GM19239 (cell line): Measurements from ENCODE around the gene JPT2.
"Not testable (repeated sequence)": the region's sequence is repeated elsewhere in the genome, so short reads cannot be mapped to it uniquely, and the experiment has no call there.

Experiments used
- DNase-seq: peaks from one replicate; pipeline ENCODE4 v3.0.0; 2011; ENCODE audit warnings: low spot score; ENCODE audit not compliant: insufficient read length
- FAIRE-seq: peaks from 2 replicates; lab custom pipeline; 2011; peaks lifted over from hg19 to GRCh38; lab: Jason Lieb, UNC

JPT2 gene

DNA sequence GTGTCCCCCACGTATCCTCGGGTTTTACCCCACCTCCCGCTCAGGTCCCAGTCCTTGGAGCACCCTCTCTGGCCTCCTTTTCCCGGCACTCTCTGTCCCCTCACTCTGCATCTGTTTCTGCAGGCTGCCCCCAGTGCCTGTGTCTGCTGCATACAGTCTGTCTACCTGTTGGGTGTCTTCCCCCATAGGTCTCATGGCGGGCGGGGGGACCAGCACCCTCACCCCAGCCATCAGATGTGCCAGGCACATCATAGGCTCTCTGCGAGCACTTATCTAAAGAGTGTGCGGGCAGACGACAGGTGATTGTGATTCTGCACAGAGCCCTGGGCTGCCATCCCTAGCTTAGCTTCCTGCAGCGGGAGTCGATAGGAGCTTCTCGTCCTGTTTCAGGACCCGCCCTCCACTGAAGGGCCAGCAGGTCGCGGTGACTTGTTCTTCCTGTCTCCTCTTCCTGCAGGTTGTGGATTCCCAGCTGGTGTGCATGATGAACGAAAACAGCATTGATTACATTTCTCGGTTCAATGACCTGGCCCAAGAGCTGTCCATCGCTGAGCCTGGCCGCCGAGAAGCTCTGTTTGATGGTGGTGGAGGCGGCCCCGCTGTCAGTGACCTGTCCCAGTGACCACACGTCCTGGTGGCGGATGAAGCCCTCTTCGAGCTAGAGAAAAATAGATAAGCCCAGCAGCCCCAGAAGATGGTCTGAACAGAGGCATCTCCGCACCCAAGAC, 4.5 kb upstream of the JPT2 start:
- FAIRE-seq = no peak
- DNase-seq = no peak

DNA sequence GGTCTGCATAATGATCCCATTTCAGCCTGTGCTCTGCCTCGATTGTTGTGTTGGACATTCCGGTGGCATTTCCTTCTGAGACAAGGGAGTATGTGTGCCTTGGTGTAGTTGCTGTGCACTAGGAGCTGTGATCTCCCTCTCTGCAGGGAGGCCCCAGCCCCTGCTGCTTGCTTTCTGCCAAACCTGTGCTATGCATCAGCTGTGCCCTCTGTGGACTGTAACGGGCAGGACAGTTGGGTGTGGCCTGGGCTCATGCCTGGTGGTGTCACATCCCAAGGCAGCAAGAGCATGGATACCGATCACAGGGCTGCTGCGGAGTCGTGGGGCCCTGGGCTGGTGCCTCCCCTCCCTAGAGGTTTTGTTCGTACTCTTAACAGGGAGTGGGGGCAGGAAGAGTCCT, 3.8 kb upstream of the JPT2 start:
- FAIRE-seq = no peak

DNA sequence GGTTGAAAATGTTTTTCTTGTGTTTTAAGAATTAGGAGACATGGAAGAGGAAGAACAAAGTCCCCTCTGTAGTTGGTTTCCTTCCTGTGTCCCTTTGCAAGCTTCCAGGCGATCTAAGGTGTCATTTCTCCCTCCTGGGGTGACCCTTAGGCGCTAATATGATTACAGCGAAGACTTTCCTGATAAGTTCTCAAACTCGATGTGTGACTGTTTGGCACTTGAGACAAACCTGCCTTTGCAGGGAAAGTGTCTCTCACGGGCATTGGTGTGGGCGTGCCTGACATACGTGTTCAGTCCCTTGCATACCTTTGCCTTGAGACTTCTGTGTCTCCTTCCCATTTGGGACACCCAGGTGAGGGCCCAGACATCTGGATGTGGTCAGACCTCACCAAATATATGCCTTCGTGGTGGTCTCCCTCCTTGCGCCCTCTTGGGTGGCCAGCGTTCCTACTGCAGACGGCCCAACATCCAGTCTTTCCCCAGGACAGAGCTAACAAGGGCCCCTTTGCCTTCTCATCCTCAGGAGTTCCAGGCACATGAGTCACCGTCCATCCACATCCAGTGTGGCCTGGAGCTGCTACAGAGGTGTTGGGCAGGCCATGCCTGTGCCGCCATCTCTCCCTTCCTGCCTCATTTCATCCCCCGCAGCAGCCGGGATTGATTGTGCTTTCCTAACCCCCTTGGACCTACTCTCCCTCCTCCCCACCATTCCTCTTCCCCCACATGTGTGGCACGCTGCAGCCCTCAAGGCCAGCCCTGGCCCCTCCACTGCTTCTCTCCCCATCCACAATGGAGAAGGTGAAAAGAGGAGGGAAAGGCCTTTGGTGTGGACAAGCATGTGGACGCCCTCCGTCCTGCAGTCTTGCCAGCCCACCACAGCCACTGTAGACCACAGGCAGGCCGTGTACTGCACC, 3.1 kb upstream of the JPT2 start:
- DNase-seq (no peak), FAIRE-seq (no peak)

More for the DNA sequence above, 3.8 kb upstream of the JPT2 start:
- DNase-seq = no peak

DNA sequence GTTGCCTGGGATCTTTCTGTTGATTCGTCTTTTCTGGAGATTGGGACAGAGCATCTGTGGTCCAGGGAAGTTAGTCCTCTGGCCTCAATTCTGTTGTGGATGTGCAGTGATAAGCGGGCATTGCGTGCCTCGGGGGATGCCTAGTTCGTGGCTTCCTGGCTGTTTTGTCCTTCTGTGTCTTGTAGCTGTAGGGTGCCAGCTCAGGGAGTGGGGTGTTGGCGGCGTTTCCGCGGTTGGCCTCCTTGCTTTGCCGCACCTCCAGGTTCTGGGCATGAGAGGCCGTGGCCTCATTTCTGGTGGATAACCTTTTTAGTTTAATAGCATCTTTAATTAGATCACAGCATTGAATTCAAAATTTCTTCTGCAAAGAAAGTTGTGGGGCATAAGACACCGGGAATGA, 1.4 kb upstream of the JPT2 start:
- FAIRE-seq (no peak), DNase-seq (no peak)

DNA sequence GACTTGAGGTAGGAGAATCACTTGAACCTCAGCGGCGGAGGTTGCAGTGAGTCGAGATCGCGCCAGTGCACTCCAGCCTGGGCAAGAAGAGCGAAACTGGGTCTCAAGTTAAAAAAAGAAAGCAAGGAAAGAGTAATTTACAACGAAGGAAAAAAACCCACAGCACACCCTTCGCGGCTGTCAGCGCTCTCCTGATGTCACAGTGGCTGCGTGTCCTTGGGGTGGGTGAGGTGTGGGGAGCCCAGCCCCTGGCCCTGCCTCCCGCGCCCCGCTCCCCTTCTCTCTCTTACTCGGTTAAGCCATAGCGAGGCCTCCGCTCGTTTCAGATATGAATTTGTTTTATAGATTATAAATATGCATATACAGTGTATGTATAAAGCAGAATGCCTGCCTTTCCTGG, 740 bp upstream of the JPT2 start:
- DNase-seq (no peak), FAIRE-seq (no peak)

DNA sequence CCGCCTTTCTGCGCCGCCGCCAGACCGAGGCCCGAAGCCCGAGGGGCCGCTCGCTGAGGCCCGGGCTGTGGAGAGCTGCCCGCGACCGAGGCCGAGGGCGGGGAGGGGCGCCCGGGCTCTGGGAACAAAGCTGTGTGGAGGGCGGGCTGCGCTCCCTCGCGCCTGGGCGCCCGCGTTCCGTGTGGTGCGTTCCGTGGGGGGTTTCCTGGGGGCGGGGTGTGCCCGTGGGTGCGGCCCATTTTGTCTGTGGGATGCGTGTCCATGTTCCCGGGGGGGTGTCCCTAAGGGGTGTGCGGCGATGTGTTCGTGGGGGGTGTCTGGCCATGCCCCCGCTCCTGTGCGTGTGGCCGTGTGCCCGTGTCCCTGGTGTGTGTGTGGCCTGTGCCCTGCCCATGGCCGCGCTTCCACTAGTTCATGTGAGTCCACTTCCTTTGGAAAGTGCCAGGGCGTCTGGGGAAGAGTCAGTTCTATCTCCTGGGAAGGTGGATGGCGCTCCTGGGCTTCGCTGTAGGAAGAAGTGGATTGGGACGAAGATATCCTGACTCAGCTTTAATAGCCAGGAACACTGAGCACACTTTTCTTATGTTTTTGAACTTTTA, 520 bp downstream of the JPT2 start:
- DNase-seq = no peak
- no peak for FAIRE-seq

DNA sequence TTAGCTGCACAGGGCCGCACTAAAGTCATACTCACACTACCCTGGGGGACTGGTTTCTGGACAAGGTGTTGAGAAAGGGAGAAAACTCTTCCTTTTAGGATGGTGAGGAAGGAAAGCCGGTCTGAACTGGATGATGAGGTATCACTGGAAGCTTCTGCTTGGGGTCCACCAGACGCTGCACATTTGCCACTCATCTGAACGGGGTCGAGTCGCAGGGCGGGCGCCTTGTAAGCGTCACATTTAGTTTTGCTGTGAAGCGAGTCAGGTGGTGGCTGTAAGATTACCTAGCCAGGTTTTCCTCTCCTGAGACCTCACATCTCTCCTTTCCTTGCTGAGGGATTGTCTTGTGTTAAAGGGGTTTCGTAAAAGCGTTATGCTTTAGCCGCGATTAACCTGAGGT, 2.3 kb downstream of the JPT2 start:
- FAIRE-seq (no peak), DNase-seq (no peak)

DNA sequence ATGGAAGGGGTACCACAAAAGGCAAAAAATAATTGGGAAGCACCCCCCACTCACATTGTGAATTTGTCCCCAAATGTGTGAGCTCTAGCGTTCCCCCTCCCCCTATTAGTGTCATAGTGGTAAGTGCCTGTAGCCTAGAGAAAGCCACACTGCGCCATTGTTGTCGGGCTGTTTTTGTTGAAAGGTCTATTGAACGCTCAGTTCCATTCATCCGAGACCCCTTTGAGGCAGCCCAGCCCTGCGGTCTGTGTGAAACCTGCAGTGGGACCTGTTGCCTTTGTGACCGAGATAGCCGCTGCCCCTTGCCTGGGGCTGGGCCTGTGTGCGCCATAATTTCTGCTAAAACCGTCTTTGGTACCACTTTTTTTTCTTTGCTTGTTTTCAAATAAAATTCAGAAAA, 3.0 kb downstream of the JPT2 start:
- no peak for DNase-seq
- FAIRE-seq = no peak

DNA sequence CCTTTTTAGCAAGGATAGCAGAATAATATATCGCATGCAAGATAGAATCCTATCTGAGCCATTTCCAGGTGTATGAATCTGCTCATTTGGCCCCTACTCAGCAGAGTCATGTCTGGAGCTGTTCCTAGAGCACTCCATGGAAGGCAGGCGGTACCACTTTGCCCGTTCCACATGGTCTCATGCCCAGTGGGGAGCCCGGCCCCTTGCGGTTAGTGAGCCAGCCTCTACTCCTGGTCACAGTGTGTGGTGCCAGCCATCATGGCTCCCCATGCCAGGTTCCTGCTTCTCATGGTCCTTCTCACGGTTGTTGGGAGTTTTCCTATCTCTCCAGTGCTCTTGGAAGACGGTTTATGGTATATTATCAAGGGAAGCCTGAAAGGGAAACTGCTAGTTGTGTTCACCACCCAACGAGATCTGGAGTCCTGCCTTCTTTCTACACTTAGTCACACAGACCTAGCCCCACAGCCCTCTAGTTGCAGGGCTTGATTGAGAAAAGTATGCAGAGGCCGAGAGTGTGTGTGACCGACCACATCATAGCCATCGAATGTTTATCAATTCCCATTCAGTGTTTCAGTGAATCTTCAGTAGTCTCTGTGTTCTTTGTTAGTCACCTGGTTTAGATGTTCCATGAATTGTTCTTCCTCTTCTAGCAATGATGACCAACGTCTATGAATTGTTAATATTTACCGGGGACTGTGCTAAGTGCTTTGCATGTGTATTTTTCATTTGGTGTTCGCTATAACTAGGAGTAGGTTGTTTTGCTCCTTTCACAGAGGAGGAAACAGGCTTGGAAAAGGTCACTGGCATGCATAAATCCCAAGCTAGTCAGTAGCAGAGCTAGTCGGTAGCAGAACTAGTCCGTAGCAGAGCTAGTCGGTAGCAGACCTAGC, 9.6 kb downstream of the JPT2 start:
- no peak for DNase-seq
- no peak for FAIRE-seq

DNA sequence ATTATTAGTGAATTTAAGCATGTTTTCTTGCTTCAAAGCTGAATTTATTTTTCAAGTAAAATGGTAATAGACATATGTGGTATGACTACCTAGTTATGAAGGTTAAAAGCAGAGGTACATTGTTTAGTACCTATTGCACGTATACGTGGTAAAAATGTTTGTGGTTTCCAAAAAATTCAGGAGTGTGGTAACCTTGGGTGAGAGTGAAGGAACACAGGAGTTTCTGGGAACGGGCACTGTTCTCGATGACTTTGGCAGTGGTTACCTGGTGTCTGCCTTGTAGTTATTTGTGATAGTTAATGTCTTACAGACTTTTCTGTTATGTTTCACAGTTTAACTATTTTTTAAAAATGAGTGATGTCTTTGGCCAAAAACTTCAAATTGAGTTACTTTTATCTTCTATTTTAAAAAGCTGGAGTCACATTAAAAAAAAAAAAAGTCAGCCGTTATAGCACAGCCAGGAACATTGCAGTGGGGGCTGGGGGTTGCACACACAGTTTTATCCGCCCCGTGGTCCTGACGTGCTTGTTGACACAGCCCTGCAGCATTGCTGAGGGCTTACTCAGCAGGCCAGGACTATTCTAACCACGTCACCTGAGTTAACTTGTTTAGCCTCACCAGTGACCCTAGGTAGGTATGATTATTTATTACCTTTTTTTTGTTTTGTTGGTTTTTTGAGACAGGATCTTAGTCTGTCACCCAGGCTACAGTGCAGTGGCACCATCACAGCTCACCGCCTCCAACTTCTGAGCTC, 10.9 kb downstream of the JPT2 start:
- FAIRE-seq (no peak), DNase-seq (no peak)

DNA sequence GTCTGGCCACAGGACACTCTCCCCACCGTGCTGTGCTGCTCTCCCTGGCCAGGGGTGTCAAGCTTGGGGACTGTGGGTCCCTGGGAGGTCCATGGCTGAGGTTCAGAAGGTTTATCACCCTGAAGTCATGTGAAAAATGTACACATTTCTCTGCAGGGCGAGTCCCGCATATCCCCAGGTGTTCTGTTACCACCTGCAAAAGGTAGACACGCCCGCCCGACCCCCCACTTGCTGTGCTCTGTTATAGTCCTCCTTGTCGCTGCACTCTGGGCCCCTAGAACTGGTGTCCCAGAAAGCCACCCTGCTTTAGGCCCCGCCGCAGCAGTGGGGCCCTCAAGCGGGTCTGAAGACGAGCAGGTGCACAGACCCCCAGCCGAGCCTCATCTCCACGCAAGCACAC, 11.8 kb downstream of the JPT2 start:
- DNase-seq = no peak
- FAIRE-seq = no peak

DNA sequence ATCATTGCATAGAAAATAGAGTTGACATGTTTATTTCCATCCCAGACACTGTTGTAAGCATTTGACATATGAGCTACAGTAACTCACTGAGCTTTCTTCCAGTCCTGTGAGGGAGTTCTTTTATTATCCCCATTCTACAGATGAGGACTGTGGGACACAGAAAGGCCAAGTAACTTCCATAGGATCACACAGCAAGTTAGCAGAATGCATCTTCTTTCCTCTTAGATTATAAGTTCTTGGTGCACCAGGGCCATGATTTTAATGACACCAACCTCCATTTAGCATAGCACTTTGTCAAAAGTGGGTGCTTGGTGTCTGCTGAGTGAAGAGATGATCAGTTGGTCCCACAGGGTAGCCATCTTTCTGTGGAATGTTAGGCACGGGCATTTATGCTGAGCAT, 12.7 kb downstream of the JPT2 start:
- FAIRE-seq (no peak), DNase-seq (no peak)

DNA sequence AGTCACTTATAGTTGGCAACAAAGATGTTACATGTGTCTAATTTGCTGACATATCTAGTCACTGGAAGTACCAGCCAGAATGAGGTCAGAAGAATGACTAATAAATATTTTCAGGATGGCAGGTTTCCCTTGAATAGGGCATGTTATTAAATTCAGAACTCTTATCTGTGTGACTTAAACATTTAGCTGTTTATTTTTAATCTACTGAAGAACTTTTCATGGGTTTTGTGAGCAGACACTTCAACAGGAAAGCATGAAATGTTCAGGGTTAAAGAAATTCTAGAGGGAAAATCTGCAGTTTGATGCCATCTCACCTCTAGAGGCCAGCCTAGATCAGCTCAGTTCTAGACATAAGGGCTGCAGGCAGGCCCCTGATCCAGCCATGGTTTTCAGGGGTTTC, 13.2 kb downstream of the JPT2 start:
- DNase-seq (no peak), FAIRE-seq (no peak)

DNA sequence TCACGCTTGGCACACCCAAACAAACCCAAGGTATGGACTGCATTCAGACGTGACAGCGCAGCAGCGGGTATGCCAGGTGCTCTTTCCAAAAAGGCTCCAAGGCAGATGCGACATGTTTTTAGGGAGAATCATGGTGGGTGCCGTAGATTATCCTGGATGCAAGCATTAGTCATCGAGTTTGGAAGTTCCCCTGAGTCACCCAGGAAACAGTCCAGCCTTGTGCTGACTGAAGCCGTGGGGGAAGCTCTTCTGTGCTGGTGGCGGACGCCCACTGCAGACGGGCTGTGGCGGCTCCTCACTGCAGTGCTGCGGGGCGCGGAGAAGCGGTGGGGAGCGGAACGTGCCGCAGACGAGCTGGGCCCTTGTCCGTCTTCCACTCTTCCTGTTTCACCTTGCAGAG, 13.9 kb downstream of the JPT2 start:
- FAIRE-seq (no peak), DNase-seq (no peak)

DNA sequence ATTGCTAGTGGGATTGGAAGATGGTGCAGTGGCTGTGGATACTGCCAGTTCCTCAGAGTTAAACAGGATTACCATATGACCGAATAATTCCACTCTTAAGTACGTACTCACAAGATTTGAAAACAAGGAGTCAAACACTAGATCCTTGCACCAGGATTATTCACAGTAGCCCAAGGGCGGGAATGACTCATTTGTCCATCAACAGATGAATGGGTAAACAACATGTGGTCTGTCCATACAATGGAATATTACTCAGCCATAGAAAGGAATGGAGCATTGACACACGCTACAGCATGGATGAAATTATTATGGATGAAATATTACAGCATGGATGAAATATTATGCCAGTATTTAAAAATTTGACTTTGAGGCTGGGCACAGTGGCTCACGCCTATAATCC, 18.8 kb downstream of the JPT2 start:
- no peak for DNase-seq
- no peak for FAIRE-seq

DNA sequence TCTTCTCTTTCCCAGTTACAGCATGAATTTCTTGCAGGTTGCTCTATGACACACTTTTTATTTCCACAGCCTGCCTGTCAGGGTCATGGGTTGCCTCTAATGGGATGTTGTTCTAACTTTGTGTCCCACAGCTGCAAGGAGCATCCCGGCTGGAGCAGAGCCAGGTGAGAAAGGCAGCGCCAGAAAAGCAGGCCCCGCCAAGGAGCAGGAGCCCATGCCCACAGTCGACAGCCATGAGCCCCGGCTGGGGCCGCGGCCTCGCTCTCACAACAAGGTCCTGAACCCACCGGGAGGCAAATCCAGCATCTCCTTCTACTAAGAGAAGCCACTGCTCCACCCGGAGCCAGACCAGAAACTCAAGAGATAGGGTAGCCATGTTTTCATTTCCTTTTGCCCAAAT, 20.6 kb downstream of the JPT2 start:
- no peak for FAIRE-seq

DNA sequence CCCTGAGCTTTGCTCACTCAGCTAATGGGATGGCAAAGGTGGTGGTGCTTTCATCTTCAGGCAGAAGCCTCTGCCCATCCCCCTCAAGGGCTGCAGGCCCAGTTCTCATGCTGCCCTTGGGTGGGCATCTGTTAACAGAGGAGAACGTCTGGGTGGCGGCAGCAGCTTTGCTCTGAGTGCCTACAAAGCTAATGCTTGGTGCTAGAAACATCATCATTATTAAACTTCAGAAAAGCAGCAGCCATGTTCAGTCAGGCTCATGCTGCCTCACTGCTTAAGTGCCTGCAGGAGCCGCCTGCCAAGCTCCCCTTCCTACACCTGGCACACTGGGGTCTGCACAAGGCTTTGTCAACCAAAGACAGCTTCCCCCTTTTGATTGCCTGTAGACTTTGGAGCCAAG, 22.2 kb downstream of the JPT2 start:
- FAIRE-seq (no peak), DNase-seq (no peak)

More for the DNA sequence above, 20.6 kb downstream of the JPT2 start:
- DNase-seq = no peak

DNA sequence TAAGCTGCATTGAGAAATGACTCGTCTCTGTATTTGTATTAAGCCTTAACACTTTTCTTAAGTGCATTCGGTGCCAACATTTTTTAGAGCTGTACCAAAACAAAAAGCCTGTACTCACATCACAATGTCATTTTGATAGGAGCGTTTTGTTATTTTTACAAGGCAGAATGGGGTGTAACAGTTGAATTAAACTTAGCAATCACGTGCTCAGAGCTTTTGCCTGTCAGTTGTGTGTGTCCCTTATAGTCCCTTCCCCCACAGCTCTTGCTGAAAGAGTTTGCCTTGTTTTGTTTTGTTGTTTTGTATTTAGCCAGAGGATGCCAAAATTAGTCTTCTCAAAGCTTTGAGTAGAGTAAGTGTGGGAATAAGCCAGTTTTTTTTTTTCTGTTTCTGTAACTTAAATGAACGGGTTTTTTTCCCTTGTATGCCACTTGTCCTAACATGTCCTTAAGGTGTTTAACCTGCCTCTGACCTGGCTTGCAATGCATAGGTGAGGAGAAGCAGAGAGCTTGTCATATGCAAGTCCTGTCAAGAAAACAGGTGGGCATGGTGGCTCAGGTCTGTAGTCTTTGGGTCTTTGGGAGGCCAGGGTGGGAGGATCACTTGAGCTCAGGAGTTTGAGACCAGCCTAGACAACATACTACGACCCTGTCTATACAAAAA, 23.3 kb downstream of the JPT2 start:
- FAIRE-seq (no peak), DNase-seq (no peak)

DNA sequence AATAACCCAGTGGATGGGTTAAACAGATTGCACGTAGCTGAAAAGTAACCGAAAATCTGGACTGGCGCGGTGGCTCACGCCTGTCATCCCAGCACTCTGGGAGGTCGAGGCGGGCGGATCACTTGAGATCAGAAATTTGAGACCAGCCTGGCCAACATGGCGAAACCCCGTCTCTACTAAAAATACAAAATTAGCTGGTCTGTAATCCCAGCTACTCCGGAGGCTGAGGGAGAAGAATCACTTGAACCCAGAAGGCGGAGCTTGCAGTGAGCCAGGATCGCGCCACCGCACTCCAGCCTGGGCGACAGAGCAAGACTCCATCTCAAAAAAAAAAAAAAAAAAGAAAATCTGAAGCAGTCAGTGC, 27.2 kb downstream of the JPT2 start:
- DNase-seq, FAIRE-seq: not testable (repeated sequence)
